HepG2 (cell line): ENCODE data around the gene LAMA5. TPM values are rescaled to one million over a fixed set of nuclear protein-coding genes. Genes with fewer than 3 reads are reported as not detected.
A peak's percentile ranks its signal among the peaks of the same experiment; 100 is the strongest.

ENCODE experiments used
- GFI1 ChIP-seq: sonication (generic); formaldehyde crosslinking; IDR thresholded peaks from 2 replicates; pipeline ENCODE4 v1.5.0; 2020; ENCODE audit warnings: missing genetic modification reagents, mild to moderate bottlenecking, borderline replicate concordance
- GPN1 ChIP-seq: sonication (generic); formaldehyde crosslinking; IDR thresholded peaks from 2 replicates; pipeline ENCODE4 v1.5.1; 2020; ENCODE audit warnings: missing genetic modification reagents, borderline replicate concordance
- HHEX ChIP-seq: IDR thresholded peaks from 2 replicates; pipeline ENCODE4 v1.6.1; 2016; ENCODE audit warnings: control low read depth
- HIVEP1 ChIP-seq: sonication (generic); formaldehyde crosslinking; IDR thresholded peaks from 2 replicates; pipeline ENCODE4 v1.4.0; 2020; ENCODE audit warnings: mild to moderate bottlenecking, missing genetic modification reagents
- MTA1 ChIP-seq: sonication (generic); formaldehyde crosslinking; IDR thresholded peaks from 2 replicates; pipeline ENCODE4 v1.4.0; 2020; ENCODE audit warnings: missing genetic modification reagents, mild to moderate bottlenecking, borderline replicate concordance
- NCOR1 ChIP-seq: fragments of 200-600 bp; sonication (generic); IDR thresholded peaks from 2 replicates; pipeline ENCODE4 v1.7.0; 2017; ENCODE audit warnings: antibody characterized with exemption, low read length, borderline replicate concordance
- RBM22 ChIP-seq: fragments of 200-400 bp; formaldehyde crosslinking; optimal IDR thresholded peaks from 2 replicates; pipeline ENCODE3; 2017; ENCODE audit warnings: mild to moderate bottlenecking, low read length, moderate library complexity
- ZBTB1 ChIP-seq: sonication (generic); formaldehyde crosslinking; IDR thresholded peaks from 2 replicates; pipeline ENCODE4 v1.4.0; 2020; ENCODE audit warnings: missing genetic modification reagents, borderline replicate concordance
- ZBTB10 ChIP-seq: sonication (generic); formaldehyde crosslinking; IDR thresholded peaks from 2 replicates; pipeline ENCODE4 v1.4.0; 2020; ENCODE audit warnings: missing genetic modification reagents, borderline replicate concordance
- ZNF253 ChIP-seq: sonication (generic); formaldehyde crosslinking; IDR thresholded peaks from 2 replicates; pipeline ENCODE4 v1.8.0; 2022; ENCODE audit warnings: mild to moderate bottlenecking, missing genetic modification reagents, borderline replicate concordance
- ZNF432 ChIP-seq: sonication (generic); formaldehyde crosslinking; IDR thresholded peaks from 2 replicates; pipeline ENCODE4 v1.5.0; 2020; ENCODE audit warnings: missing genetic modification reagents, mild to moderate bottlenecking, borderline replicate concordance
- ZNF501 ChIP-seq: sonication (generic); formaldehyde crosslinking; IDR thresholded peaks from 2 replicates; pipeline ENCODE4 v1.5.1; 2020; ENCODE audit warnings: mild to moderate bottlenecking, moderate library complexity, missing genetic modification reagents
- ZNF558 ChIP-seq: sonication (generic); formaldehyde crosslinking; IDR thresholded peaks from 2 replicates; pipeline ENCODE4 v1.9.0; 2022; ENCODE audit warnings: mild to moderate bottlenecking, missing genetic modification reagents, borderline replicate concordance
- ZNF567 ChIP-seq: sonication (generic); formaldehyde crosslinking; IDR thresholded peaks from 2 replicates; pipeline ENCODE4 v1.8.1; 2023; ENCODE audit warnings: mild to moderate bottlenecking, missing genetic modification reagents, borderline replicate concordance
- ZNF574 ChIP-seq: sonication (generic); formaldehyde crosslinking; IDR thresholded peaks from 2 replicates; pipeline ENCODE4 v1.4.0; 2020; ENCODE audit warnings: missing genetic modification reagents
- polyA plus RNA-seq, 8 experiments: library from polyadenylated mRNA; depleted of rRNA in 3 of 8; stranded (reverse) in 7 of 8; unstranded in 1 of 8; fragments of >200 nt; fragmentation: Illumina TruSeq in 4 of 8; extraction: Trizol in 4 of 8; gene quantifications; 2 replicates each; pipeline versions ENCODE4 v1.2.1 to v1.2.3, GENCODE V29; 2011 to 2016; ENCODE audit warnings: low read depth in 4 of 8, missing spikeins in 1 of 8, mixed read lengths in 1 of 8; ENCODE audit not compliant: insufficient read depth in 1 of 8
- total RNA-seq, 5 experiments: library from RNA; depleted of rRNA; stranded (reverse); fragments of >200 nt; fragmentation: Illumina TruSeq; extraction: Trizol; gene quantifications; 2 replicates each; pipeline ENCODE4 v1.2.3, GENCODE V29; 2016; ENCODE audit warnings: low read depth in 1 of 5
- TF ChIP-seq, protein P1 (sequence below): IDR thresholded peaks from 2 replicates; pipeline ENCODE4 v1.6.1; 2016; ENCODE audit warnings: low read depth, control low read depth

Gene LAMA5
- total and polyA plus RNA-seq, 2 of the 13 experiments (the other 11 are each of a cell fraction or from before 2014, with no cell fraction given), result 21.0 to 44.7 TPM

GRCh38 chr20:62382306-62383198 is 15.4 kb upstream of the LAMA5 start (continued):
- TF ChIP-seq, protein P1, sequence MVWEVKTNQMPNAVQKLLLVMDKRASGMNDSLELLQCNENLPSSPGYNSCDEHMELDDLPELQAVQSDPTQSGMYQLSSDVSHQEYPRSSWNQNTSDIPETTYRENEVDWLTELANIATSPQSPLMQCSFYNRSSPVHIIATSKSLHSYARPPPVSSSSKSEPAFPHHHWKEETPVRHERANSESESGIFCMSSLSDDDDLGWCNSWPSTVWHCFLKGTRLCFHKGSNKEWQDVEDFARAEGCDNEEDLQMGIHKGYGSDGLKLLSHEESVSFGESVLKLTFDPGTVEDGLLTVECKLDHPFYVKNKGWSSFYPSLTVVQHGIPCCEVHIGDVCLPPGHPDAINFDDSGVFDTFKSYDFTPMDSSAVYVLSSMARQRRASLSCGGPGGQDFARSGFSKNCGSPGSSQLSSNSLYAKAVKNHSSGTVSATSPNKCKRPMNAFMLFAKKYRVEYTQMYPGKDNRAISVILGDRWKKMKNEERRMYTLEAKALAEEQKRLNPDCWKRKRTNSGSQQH (CRISPR knock-in tag), result peak; percentile 92; the same call in 1 of the 2 replicates
- TF ChIP-seq HIVEP1 (CRISPR knock-in tag) (peak; percentile 71), ZNF432 (no peak), RBM22 (peak; percentile 97), GFI1 (CRISPR knock-in tag) (no peak), ZBTB1 (CRISPR knock-in tag) (no peak), GPN1 (no peak; the same call in 1 of the 2 replicates), ZNF501 (CRISPR knock-in tag) (peak; percentile 77; the same call in 1 of the 2 replicates), ZNF567 (no peak), ZBTB10 (CRISPR knock-in tag) (peak; percentile 66; the same call in 1 of the 2 replicates), ZNF574 (CRISPR knock-in tag) (peak; percentile 91), MTA1 (CRISPR knock-in tag) (peak; percentile 76; the same call in 1 of the 2 replicates), NCOR1 (no peak), ZNF558 (CRISPR knock-in tag) (no peak), HHEX (CRISPR knock-in tag) (no peak), ZNF253 (CRISPR knock-in tag) (no peak)
